Prostate gland (tissue), 2 donors: Measurements from ENCODE around the gene DCAF15. TPM values are rescaled to one million over a fixed set of nuclear protein-coding genes. Genes with fewer than 3 reads are reported as not detected.

Source experiments
- DNase-seq: peaks from one replicate; pipeline ENCODE4 v3.0.0-alpha.2; 2019; ENCODE audit warnings: low spot score
- H3K27ac ChIP-seq, 2 donors: fragments of 200-600 bp; sonication (generic); 2 replicates each; pipeline ENCODE4 v1.5.1; 2017 to 2019
- H3K27me3 ChIP-seq: fragments of 200-600 bp; sonication (generic); replicated peaks from 2 replicates; pipeline ENCODE4 v1.5.1; 2019; ENCODE audit not compliant: insufficient read depth
- H3K36me3 ChIP-seq, 2 donors: fragments of 200-600 bp; sonication (generic); 1 replicate in 1 of 2; 2 replicates in 1 of 2; pipeline versions ENCODE4 v1.5.1 to v1.8.1; 2017 to 2019
- H3K4me1 ChIP-seq: fragments of 200-600 bp; sonication (generic); replicated peaks from 2 replicates; pipeline ENCODE4 v1.5.1; 2019
- H3K4me3 ChIP-seq, 2 donors: fragments of 200-600 bp; sonication (generic); 2 replicates each; pipeline ENCODE4 v1.5.1; 2017 to 2019
- H3K9me3 ChIP-seq: fragments of 200-600 bp; sonication (generic); 2 replicates; pipeline ENCODE4 v1.5.1; 2017
- CTCF ChIP-seq, 4 experiments: fragments of 200-600 bp in 2 of 4; fragments of 450-650 bp in 2 of 4; sonication (generic) in 2 of 4; IDR thresholded peaks; 1 replicate in 3 of 4; 2 replicates in 1 of 4; pipeline ENCODE4 v1.5.1; 2016 to 2019; ENCODE audit warnings: antibody characterized with exemption in 4 of 4, mild to moderate bottlenecking in 2 of 4, moderate library complexity in 2 of 4
- POLR2A ChIP-seq: fragments of 450-650 bp; IDR thresholded peaks from one replicate; pipeline ENCODE4 v1.6.1; 2016; ENCODE audit warnings: antibody characterized with exemption, mild to moderate bottlenecking
- POLR2AphosphoS5 ChIP-seq: sonication (generic); formaldehyde crosslinking; IDR thresholded peaks from one replicate; pipeline ENCODE4 v1.6.1; 2017; ENCODE audit warnings: antibody characterized with exemption
- WGBS: methylation state at CpG from one replicate; pipeline ENCODE4 v1.1.5; 2018; 5-methylcytosine and 5-hydroxymethylcytosine counted together
- intact Hi-C: fragments of 100-400 bp; cut with DNase I; formaldehyde crosslinking; loops from one replicate; pipeline ENCODE4 v1.14.2; 2022
- total RNA-seq, 2 donors: library from RNA; depleted of rRNA; stranded (reverse); fragments of >200 nt; gene quantifications; one replicate each; pipeline ENCODE4 v1.1.0, GENCODE V29; 2016

The DCAF15 gene
- total RNA-seq, 2 donors from 2014 or later: 18.6 to 47.4 TPM

GRCh38 chr19:13934785-13935109 lies 17.6 kb upstream of the DCAF15 start:
- intact Hi-C loops: no loop called here
- TF ChIP-seq POLR2A: no peak
- TF ChIP-seq CTCF (IDR thresholded peaks at IDR 0.05): no peak
- TF ChIP-seq POLR2AphosphoS5: no peak
- H3K27me3 ChIP-seq: no peaks in the 10 kb centered on the region
- DNase-seq: no peak
- no peak overlapping the region for H3K27ac ChIP-seq
- no peaks in the 10 kb centered on the region for H3K4me1 ChIP-seq
- 97% methylated on average over 2 of the region's 2 CpGs for WGBS
- H3K9me3 ChIP-seq: no peaks in the 10 kb centered on the region
- no peak overlapping the region for H3K4me3 ChIP-seq
- H3K36me3 ChIP-seq: no peaks in the 10 kb centered on the region

- Histone ChIP-seq H3K27ac (no peak overlapping the region), H3K4me3 (no peak overlapping the region), H3K36me3 (no peaks in the 10 kb centered on the region), H3K4me1 (no peaks in the 10 kb centered on the region), H3K9me3 (no peaks in the 10 kb centered on the region), H3K27me3 (no peaks in the 10 kb centered on the region)
- TF ChIP-seq POLR2AphosphoS5 (no peak), POLR2A (no peak), CTCF (IDR thresholded peaks at IDR 0.05) (no peak)
- intact Hi-C loops: no loop called here
- WGBS: 76% methylated on average over 22 of the region's 22 CpGs
- no peak for DNase-seq
Measured at GRCh38 chr19:13935765-13936510, 16.4 kb upstream of the DCAF15 start.

DNA sequence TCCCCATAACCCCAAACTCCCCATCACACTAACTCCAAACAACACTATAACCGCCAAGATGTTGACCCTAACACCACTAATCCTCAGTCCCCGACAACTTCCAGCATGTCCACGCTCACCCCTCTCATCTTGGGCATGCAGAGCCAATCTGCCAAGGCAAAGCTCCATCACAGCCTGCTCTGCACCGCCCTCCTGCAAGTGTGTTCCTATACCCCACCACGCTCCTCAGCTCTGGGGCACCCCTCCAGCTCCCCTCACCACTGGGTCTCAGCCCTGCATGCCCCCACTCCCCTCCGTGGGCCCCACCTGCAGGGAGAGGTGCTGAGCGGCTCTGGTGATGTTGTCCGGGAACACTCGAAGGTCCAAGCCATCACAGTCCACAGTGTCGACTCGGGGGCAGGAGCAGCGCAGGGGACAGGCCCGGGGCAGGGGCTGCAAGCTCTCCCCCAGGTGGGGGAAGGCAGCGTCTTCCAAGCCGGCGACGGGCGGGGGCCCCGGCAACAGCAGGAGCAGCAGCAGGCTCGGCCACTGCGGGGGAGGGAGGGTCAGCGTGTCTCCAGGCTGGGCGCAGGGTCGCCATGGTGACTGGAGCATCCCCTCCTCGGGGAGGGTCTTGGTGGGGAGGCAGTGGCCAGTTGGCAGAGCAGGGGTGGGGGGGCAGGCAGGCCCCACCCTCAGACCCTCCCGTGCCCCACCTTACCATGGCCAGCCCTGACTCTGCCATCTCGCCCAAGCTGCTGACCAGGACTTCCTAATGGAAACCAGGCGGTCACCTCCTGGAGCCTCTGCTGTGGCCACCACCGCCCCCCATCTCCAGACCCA lies 14.6 kb upstream of the DCAF15 start:
- WGBS: 20% methylated on average over 19 of the region's 29 CpGs
- intact Hi-C loops: no loop called here
- H3K4me1 ChIP-seq: no peaks in the 10 kb centered on the region
- H3K36me3 ChIP-seq: no peaks in the 10 kb centered on the region
- H3K4me3 ChIP-seq: peak overlapping the region in 1 of 2 donors; percentile 9
- TF ChIP-seq CTCF (IDR thresholded peaks at IDR 0.05): no peak
- no peak for TF ChIP-seq POLR2A
- TF ChIP-seq POLR2AphosphoS5: no peak
- no peak overlapping the region for H3K27ac ChIP-seq
- H3K27me3 ChIP-seq: no peaks in the 10 kb centered on the region
- H3K9me3 ChIP-seq: no peaks in the 10 kb centered on the region
- DNase-seq: no peak

DNA sequence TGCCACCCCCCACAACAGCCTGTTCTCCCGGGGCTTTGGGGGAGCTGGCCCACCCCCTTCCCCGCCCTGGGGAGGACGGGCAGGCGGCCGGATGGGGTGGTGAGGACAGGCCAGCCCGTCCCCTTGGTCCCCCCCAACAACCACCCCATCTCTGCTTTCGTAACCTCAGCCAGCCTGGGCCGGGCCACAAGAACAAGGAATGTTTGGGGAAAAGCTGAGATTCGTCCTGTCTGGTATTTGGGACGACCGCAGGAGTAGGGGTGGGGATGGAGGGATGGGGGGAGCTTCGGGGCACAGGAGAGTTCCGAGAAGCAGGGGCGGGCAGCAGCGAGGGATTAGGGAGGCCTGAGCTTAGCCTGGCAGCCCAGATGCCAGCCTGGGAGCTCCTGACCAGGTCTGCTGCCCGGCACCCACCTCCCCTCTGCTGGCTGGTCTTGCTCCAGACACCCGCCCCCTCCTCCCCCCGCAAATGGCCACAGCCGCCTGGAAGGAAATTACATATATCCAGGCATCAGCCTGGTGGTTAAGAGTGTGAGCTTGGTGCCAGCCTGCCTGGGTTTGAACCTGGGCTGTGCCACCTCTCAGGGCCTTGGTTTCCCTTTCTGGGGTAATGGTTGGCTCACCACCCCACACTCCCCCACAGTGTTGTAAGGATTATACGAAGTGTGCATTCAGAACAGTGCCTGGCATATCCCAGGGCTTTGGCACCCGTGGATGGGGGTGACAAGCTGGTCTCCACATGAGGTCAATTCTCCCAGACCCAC lies 13.8 kb upstream of the DCAF15 start, which contains the start of gene PODNL1:
TSS of gene PODNL1 (minus strand) at position 117 of the 764 bp plus-strand sequence. CDS start 236 bp downstream, outside the sequence.
- no peak for DNase-seq
- intact Hi-C loops: no loop called here
- no peak within 1 kb of the TSS for H3K27ac ChIP-seq
- no peaks in the 10 kb centered on the region for H3K9me3 ChIP-seq
- no peak for TF ChIP-seq POLR2AphosphoS5
- TF ChIP-seq CTCF (IDR thresholded peaks at IDR 0.05): no peak
- TF ChIP-seq POLR2A: no peak
- 13% methylated on average over 21 of the region's 21 CpGs for WGBS
- H3K4me3 ChIP-seq: peak within 1 kb of the TSS in 1 of 2 donors; percentile 9
- H3K27me3 ChIP-seq: no peaks in the 10 kb centered on the region
- H3K36me3 ChIP-seq: no peaks in the 10 kb centered on the region
- H3K4me1 ChIP-seq: no peaks in the 10 kb centered on the region
